HepG2 (cell line): Measurements from ENCODE around the gene RBP5. TPM values are rescaled to one million over a fixed set of nuclear protein-coding genes. Genes with fewer than 3 reads are reported as not detected.

Experiments
- DNMT3B ChIP-seq: conservative IDR thresholded peaks from 2 replicates; pipeline ENCODE4 v1.6.1; 2016; ENCODE audit warnings: missing biosample characterization, control low read depth
- E2F2 ChIP-seq: sonication (generic); formaldehyde crosslinking; IDR thresholded peaks from 2 replicates; pipeline ENCODE4 v1.4.0; 2020; ENCODE audit warnings: missing genetic modification reagents, borderline replicate concordance
- HCFC1 ChIP-seq: fragments of 150-350 bp; IDR thresholded peaks from 2 replicates; pipeline ENCODE4 v1.6.1; 2014; ENCODE audit warnings: low read depth, low read length
- IRF1 ChIP-seq: sonication (generic); formaldehyde crosslinking; IDR thresholded peaks from 2 replicates; pipeline ENCODE4 v1.4.0; 2020; ENCODE audit warnings: low read depth, mild to moderate bottlenecking, missing genetic modification reagents
- NFE2L1 ChIP-seq: sonication (generic); formaldehyde crosslinking; IDR thresholded peaks from 2 replicates; pipeline ENCODE4 v1.4.0; 2020; ENCODE audit warnings: missing genetic modification reagents, mild to moderate bottlenecking, borderline replicate concordance
- PCBP1 ChIP-seq: fragments of 200-400 bp; formaldehyde crosslinking; IDR thresholded peaks from 2 replicates; pipeline ENCODE4 v1.6.1; 2017; ENCODE audit warnings: mild to moderate bottlenecking, low read depth, low read length, borderline replicate concordance
- RNF219 ChIP-seq: sonication (generic); formaldehyde crosslinking; IDR thresholded peaks from 2 replicates; pipeline ENCODE4 v1.5.0; 2020; ENCODE audit warnings: mild to moderate bottlenecking, missing genetic modification reagents
- TRAFD1 ChIP-seq: sonication (generic); formaldehyde crosslinking; IDR thresholded peaks from 2 replicates; pipeline ENCODE4 v1.5.1; 2020; ENCODE audit warnings: missing genetic modification reagents, mild to moderate bottlenecking, borderline replicate concordance
- UBTF ChIP-seq: sonication (generic); formaldehyde crosslinking; IDR thresholded peaks from 2 replicates; pipeline ENCODE4 v1.4.0; 2020; ENCODE audit warnings: mild to moderate bottlenecking, missing genetic modification reagents
- ZFP37 ChIP-seq: sonication (generic); formaldehyde crosslinking; IDR thresholded peaks from 2 replicates; pipeline ENCODE4 v1.4.0; 2020; ENCODE audit warnings: missing genetic modification reagents, borderline replicate concordance
- ZNF101 ChIP-seq: sonication (generic); formaldehyde crosslinking; IDR thresholded peaks from 2 replicates; pipeline ENCODE4 v1.4.0; 2020; ENCODE audit warnings: mild to moderate bottlenecking, low read depth, missing genetic modification reagents, borderline replicate concordance
- ZNF12 ChIP-seq: sonication (generic); formaldehyde crosslinking; IDR thresholded peaks from 2 replicates; pipeline ENCODE4 v1.5.0; 2020; ENCODE audit warnings: missing genetic modification reagents
- ZNF17 ChIP-seq: sonication (generic); formaldehyde crosslinking; IDR thresholded peaks from 2 replicates; pipeline ENCODE4 v1.5.0; 2020; ENCODE audit warnings: mild to moderate bottlenecking, missing genetic modification reagents
- ZNF230 ChIP-seq: sonication (generic); formaldehyde crosslinking; IDR thresholded peaks from 2 replicates; pipeline ENCODE4 v1.4.0; 2020; ENCODE audit warnings: mild to moderate bottlenecking, missing genetic modification reagents
- ZNF317 ChIP-seq: sonication (generic); formaldehyde crosslinking; IDR thresholded peaks from 2 replicates; pipeline ENCODE4 v1.5.0; 2020; ENCODE audit warnings: mild to moderate bottlenecking, missing genetic modification reagents
- ZNF329 ChIP-seq: sonication (generic); formaldehyde crosslinking; IDR thresholded peaks from 2 replicates; pipeline ENCODE4 v1.9.0; 2021; ENCODE audit warnings: low read depth, mild to moderate bottlenecking, missing genetic modification reagents
- ZNF570 ChIP-seq: sonication (generic); formaldehyde crosslinking; IDR thresholded peaks from 2 replicates; pipeline ENCODE4 v1.4.0; 2020; ENCODE audit warnings: mild to moderate bottlenecking, missing genetic modification reagents, borderline replicate concordance
- ZNF672 ChIP-seq: sonication (generic); formaldehyde crosslinking; IDR thresholded peaks from 2 replicates; pipeline ENCODE4 v1.8.1; 2022; ENCODE audit warnings: missing genetic modification reagents
- ZNF780A ChIP-seq: sonication (generic); formaldehyde crosslinking; IDR thresholded peaks from 2 replicates; pipeline ENCODE4 v1.8.0; 2022; ENCODE audit warnings: mild to moderate bottlenecking, missing genetic modification reagents, moderate library complexity
- ZSCAN21 ChIP-seq: sonication (generic); formaldehyde crosslinking; IDR thresholded peaks from 2 replicates; pipeline ENCODE4 v1.8.0; 2022; ENCODE audit warnings: mild to moderate bottlenecking, missing genetic modification reagents, moderate library complexity, borderline replicate concordance
- ZZZ3 ChIP-seq: sonication (generic); formaldehyde crosslinking; IDR thresholded peaks from 2 replicates; pipeline ENCODE4 v1.4.0; 2020; ENCODE audit warnings: missing genetic modification reagents, mild to moderate bottlenecking, borderline replicate concordance
- polyA plus RNA-seq, 8 experiments: library from polyadenylated mRNA; depleted of rRNA in 3 of 8; stranded (reverse) in 7 of 8; unstranded in 1 of 8; fragments of >200 nt; fragmentation: Illumina TruSeq in 4 of 8; extraction: Trizol in 4 of 8; gene quantifications; 2 replicates each; pipeline versions ENCODE4 v1.2.1 to v1.2.3, GENCODE V29; 2011 to 2016; ENCODE audit warnings: low read depth in 4 of 8, missing spikeins in 1 of 8, mixed read lengths in 1 of 8; ENCODE audit not compliant: insufficient read depth in 1 of 8
- total RNA-seq, 5 experiments: library from RNA; depleted of rRNA; stranded (reverse); fragments of >200 nt; fragmentation: Illumina TruSeq; extraction: Trizol; gene quantifications; 2 replicates each; pipeline ENCODE4 v1.2.3, GENCODE V29; 2016; ENCODE audit warnings: low read depth in 1 of 5

The RBP5 gene
- total and polyA plus RNA-seq, 2 of the 13 experiments (the other 11 are each of a cell fraction or from before 2014, with no cell fraction given), result 13.8 to 19.8 TPM

GRCh38 chr12:7127916-7128626 lies 618 bp downstream of the RBP5 start (continued):
- no peak for TF ChIP-seq TRAFD1 (CRISPR knock-in tag)
- no peak for TF ChIP-seq IRF1
- no peak for TF ChIP-seq ZNF317 (CRISPR knock-in tag)
- no peak for TF ChIP-seq ZNF672 (CRISPR knock-in tag)
- TF ChIP-seq ZNF780A (CRISPR knock-in tag), result peak; percentile 32; the same call in 1 of the 2 replicates
- TF ChIP-seq HCFC1, result no peak
- 0 out of 2 replicates have a peak, but pooled peaks have one; percentile 43 for TF ChIP-seq ZSCAN21 (CRISPR knock-in tag)
- no peak for TF ChIP-seq ZZZ3 (CRISPR knock-in tag)
- no peak for TF ChIP-seq NFE2L1 (CRISPR knock-in tag)
- TF ChIP-seq E2F2 (CRISPR knock-in tag), result no peak
- no peak for TF ChIP-seq ZNF17
- TF ChIP-seq ZNF12 (CRISPR knock-in tag), result no peak
- no peak for TF ChIP-seq ZNF329 (CRISPR knock-in tag)
- no peak; the same call in none of the 2 replicates for TF ChIP-seq UBTF (CRISPR knock-in tag)
- no peak for TF ChIP-seq PCBP1
- no peak for TF ChIP-seq RNF219 (CRISPR knock-in tag)
- no peak for TF ChIP-seq ZNF101 (CRISPR knock-in tag)
- TF ChIP-seq DNMT3B (CRISPR knock-in tag), result no peak
- TF ChIP-seq ZNF570 (CRISPR knock-in tag), result no peak
- TF ChIP-seq ZNF230 (CRISPR knock-in tag), result no peak
- TF ChIP-seq ZFP37 (CRISPR knock-in tag), result no peak
